A204.1 (cell line): Measurements from ENCODE around the gene ANAPC10.
"Not testable (repeated sequence)": the region's sequence is repeated elsewhere in the genome, so short reads cannot be mapped to it uniquely, and the experiment has no call there.

Experiments used
- FAIRE-seq: peaks from 2 replicates; lab custom pipeline; 2012; peaks lifted over from hg19 to GRCh38; lab: Jason Lieb, UNC

The ANAPC10 gene

DNA sequence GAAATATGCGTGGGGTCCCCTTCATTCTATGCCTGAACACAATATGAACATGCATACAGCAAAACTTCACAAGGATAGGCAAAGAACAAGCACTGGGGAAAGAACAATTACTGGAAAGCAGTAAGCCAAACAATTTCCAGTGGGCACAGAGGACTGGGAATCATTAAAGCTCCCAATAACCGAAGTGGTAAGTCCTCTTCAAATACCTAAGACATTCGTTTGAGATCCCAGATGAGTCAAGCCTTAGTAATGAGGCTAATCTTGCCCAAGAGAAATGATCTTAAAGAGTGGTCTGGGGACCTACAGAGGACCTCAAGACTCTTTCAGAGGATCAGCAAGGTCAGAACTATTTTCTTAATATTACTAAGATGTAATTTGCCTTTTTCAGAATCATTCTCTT is 28.6 kb downstream of the ANAPC10 start:
- FAIRE-seq, result no peak

DNA sequence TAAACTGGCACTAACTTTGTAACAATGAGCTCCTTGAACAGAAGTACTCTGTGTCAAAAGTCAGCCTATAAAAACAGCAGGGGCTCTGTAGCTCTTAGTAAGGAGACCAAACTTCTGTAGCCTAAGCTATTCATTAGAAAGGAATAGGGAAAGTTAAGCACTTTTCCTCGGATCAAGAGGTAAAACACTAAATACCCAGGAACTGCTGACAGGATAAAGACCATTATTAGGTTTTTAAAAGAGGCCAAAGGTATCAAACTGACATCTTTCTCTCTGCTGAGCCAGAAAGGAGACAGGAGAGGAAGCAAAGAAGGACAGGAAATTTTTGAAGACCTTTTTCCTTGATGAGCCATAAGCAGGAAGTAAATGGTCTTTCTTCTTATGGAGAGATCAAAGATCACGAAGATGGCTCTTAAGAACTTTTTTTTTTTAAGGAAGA is 31.9 kb downstream of the ANAPC10 start:
- FAIRE-seq, result no peak

DNA sequence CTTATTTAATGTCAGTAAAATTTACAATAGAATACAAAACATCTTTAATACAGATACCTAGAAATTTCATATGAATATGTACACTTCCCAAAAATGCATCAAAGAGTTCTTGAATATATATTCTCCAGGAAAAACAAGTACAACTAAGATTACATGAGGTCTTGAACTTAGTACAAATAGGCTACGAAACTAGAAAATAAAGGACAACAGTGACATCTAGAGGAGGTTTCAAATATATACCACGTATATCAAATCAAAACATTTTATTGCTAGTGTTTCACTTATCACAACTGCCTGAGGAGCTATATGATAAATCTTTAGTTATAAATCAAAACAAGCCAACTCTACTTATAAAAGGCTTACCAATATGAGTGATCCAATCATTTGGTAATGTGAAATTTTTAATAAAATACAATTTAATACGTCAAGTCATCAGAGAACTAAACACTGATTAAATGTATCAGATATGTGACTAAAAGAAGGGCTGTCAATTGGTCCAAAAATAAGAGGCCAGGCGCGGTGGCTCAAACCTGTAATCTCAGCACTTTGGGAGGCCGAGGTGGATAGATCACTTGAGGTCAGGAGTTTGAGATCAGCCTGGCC is 36.6 kb downstream of the ANAPC10 start:
- FAIRE-seq, result peak; percentile 99

DNA sequence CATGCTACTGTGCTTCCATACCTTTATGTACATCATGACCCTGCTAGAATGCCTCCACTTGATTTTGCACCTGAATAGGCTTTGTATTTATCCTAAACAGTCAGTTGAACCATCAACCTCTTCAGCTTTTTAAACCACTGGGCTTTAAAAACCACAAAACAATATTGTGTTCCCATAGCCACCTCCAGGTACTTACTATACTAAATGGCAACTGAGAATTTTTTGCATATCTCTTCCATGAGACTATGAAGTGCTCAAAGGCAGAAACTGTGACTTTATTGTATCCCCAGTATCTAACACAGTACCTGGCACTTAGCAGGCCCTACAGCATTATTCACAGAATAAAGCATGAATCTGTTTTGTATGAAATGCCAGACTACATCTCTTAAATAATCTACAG is 39.7 kb downstream of the ANAPC10 start:
- no peak for FAIRE-seq

DNA sequence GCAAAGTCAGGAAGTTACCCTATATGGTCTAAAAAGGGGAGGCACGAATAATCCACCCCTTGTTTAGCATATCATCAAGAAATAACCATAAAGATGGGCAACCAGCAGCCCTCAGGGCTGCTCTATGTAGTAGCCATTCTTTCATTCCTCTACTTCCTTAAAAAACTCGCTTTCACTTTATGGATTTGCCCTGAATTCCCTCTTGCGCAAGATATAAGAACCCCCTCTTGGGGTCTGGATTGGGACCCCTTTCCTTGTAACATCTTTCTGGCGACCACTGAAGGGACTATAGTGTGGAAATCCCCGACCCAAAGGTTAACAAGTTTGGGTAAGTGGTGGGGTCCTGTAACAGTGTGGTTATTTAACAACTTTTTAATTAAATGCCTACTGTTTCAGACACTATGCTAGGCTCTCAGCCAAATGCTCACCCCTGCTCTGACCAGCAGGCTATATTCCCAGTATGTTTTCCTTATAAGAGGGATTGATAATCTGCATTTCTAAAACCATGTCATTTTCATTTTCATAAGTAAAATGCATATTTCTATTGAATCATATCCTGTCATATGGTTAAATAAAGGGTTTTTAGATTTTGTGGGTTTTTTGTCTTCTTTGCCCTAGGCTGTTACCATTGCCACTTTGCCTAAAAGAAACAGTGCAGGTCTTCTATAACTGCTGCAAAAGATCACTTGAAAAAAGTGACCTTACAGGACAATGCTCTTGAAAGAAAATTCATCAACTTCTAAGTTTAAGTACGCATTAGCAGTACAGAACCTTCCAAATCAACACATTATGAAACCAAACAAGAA is 41.5 kb downstream of the ANAPC10 start:
- FAIRE-seq, result no peak

DNA sequence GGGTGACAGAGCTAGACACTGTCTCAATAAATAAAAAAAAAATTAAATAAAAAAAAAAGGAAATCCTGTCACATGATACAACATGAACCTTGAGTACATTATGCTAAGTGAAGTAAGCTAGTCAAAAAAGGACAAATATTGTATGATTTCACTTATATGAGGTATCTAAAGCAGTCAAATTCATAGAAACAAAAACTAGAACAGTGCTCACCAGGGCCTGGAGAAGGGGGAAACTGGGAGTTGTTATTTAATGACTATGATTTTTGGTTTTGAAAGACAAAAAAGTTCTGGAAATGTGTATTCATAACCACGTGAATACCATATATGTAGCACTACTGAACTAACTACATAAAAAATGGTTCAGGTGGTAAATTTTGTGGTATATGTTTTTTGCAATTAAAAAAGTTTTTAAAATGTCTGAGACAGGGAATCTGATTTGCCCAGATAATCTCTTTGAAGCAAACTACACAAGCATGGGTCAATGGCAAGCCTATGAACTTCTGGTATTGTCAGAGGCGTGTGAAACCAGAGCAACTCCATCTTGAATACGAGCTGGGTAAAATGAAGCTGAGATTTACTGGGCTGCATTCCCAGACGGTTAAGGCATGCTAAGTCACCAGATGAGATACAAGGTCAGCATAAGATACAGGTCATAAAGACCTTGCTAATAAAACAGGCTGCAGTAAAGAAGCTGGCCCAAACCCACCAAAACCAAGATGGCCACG is 42.3 kb downstream of the ANAPC10 start:
- FAIRE-seq, result no peak

DNA sequence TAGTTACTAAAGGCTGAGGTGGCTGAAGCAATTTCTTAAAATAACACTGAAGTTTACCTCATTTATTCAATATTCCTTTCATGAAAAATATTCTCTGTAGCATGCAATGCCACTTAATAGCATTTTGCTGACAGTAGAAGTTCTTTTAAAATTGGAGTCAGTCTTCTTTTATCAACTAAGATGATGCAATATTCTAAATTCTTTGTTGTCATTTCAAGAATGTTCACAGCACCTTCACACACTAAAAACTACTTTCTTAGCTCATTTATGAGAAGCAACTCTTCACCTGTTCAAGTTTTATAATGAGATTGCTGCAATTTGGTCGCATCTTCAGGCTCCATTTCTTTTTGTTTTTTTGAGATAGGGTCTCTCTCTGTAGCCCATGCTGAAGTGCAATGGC is 48.8 kb downstream of the ANAPC10 start:
- no peak for FAIRE-seq

DNA sequence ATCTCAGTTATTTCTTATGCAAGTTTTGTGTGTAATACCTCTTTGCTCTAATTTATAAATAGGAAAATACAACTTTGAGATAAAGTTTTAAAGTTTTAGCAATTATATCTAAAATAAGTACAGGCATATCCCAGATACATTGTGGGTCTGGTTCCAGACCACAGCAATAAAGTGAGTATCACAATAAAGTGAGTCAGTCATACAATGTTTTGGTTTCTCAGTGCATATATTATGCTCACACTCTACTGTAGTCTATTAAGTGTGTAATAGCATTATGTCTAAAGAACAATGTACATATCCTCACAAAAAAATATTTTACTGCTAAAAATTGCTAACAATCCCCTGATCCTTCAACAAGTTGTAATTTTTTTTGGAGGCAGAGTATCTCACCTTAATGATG is 49.2 kb downstream of the ANAPC10 start:
- FAIRE-seq, result no peak

DNA sequence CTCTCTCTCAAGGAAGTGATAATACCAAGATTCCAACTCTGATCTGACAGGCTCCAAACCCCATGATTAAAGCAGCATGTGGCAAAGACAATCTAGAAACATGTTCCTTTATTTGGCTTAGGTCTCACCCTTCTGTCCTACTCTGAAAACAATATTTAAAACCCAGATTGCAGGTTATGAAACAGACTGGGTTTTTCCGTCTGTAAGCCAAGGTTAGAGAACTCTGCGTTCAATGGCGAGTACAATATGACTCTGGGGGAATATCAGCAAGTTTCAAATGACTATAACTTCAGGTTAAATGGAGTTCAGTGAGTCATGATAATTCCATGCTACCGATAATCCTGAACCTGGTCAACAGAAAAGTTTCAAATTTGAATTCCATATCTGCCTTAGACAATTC is 50.8 kb downstream of the ANAPC10 start:
- FAIRE-seq, result no peak

DNA sequence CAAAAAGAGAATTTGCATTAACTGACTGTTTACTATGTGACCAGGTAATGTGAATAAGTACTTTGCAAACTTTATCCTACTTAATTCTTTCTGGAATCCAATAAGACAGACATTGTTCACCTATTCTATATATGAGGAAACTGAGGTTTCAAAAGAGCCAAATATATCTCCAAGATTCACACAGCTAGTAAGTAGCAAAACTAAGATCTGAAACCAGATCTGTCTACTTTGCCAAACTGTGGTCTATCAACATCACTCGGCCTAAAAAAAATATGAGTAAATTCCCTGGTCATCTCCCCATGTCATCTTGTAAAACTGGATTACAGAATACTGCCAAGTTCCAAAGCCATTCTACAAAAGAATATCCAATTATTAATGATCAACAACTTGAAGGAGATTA is 52.8 kb downstream of the ANAPC10 start:
- no peak for FAIRE-seq

DNA sequence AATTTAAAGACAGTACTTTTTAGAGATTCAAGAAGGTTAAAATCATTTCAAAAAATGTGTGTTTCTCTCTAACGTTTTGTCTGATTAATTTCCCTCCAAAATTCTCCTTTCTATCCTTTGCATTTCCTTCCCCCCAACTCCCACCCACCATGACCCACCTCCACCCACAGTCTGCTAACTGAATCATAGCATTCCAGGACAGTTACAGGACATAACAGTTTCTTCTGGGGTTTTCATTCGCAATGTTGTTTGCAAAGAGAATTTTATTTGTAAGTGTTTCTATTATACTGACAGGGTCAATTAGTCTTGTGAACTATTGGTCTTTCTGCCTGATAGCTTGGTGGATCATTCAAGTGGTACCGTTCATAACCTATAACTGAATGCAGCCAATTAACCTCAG is 53.7 kb downstream of the ANAPC10 start:
- no peak for FAIRE-seq

DNA sequence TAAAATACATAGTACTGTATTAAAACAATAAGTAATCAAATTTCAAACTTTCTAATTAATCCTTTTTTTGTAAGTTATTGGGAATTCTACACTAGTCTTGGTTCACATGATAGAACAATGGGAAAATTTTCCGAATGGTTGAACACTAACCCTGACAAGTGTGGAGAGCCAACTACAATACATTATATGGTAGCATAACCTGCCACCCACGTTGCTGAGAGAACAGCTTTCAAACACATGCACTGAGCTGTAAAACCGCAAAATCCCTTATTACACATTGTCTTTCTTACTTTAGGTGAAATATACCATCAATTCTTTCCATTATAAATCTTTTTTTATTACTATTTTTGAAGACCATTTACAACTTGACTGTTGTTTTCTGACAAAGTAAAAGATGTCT is 54.7 kb downstream of the ANAPC10 start:
- FAIRE-seq, result peak; percentile 70

DNA sequence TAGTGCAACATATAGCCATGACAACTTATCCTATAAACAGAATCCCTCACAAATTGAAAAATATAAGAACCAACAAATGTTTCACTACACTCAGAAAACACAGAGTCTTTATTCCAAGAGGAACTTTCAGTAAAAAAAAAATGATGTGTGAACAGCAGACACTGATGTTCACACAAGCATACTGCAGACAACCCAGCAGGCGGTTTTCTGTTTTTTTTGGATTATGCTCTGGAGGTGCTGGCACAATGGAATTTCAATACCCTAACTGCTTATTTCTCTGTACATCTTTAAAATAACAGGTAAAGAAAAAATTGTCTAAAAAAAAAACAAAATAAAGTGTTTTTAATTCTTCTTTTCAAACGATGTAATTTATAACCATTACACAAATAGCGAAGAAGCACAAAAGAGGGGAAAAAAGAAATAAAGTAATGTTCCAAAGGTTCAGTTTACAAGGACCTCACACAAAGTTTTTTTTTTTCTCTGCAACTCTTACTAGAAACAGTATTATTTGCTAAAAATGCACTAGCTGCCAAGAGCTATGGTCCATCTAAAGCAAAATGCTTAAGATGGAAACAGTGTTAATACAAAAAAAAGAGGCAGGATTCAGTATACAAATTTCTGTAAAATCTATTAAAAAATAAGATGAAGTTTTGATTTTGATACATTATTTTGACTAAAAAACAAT is 55.3 kb downstream of the ANAPC10 start:
- no peak for FAIRE-seq

DNA sequence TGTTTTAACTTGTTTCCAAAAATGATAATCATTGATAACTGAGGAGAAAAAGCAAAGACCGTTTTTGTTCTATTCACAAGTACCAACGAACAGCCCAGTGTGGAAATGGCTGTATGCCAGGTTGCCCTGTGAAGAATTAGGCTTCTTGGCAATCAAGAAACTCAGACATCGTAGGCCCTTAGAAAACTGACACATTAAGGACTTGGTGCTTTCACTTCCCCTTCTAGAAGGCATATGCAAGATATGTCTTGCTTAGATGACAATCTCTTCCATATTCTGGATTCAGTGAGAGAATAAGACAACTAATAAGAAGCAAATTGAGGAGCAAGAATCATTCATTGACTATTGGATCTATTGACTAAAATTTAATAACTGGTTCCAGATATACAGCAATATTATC is 56.6 kb downstream of the ANAPC10 start:
- no peak for FAIRE-seq

DNA sequence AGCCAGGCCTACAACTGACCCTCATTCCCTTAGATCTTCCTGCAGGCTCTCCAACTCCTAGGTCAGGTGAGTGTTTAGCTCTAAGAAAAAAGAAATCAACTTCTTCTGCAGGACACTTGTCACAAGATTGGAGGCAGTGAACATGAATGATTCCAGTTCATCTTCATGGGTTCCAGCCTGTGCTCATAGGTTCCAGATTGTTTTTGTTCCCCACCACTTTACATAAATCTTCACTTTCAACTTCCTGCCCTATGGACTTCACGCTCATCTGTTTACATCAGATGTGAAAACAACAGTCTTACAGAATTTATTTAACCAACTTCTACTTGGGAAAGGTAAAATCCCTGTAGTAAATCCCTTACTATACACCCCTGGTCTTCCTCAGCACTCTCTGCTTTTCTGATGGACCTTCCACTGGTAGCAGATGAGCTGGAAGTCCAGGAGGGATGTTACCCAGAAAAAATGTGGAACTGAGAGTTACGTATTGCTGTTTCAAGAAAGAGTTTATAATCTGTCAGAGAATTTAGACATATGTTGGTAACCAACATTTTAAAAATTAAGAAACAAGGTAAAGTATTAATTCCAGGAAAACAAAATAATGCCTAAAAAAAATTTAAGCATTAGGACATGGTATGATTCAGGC is 62.4 kb downstream of the ANAPC10 start:
- FAIRE-seq, result no peak

DNA sequence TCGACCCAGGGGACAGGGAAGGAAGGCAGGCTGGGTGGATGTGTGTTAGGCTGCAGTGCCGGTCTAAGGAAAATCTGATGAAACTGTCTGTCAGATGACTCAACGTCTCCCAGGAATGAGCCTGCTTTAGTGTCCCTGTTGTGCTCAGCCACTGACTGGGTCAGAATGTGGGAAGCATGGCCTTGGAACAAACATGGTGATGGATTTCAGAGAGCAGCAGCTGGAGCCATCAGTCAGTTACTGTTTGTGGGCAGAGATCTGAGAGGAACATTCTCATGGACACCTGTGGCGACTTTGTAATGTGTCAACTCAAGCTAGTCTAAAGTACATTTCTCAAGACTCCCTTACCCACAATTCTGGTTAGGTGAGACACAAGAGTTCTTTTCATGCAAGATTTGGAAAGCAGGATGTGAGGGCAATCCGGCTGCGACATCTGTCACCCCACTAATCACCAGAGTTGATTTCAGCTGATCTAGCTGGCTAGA is 63.2 kb downstream of the ANAPC10 start:
- no peak for FAIRE-seq

DNA sequence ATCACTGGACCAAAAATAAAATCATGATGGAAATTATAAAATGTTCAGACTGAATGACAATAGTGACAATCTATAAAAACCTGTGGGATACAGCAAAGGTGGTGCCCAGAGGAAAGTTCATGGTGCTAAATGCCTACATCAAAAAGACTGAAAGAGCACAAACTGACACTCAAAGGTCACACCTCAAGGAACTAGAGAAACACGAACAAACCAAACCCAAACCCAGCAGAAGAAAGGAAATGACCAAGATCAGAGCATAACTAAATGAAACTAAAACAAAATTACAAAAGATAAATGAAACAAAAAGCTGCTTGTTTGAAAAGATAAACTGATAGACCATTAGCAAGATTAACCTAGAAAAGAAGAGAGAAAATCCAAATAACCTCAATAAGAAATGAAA is 78.7 kb downstream of the ANAPC10 start:
- no peak for FAIRE-seq

DNA sequence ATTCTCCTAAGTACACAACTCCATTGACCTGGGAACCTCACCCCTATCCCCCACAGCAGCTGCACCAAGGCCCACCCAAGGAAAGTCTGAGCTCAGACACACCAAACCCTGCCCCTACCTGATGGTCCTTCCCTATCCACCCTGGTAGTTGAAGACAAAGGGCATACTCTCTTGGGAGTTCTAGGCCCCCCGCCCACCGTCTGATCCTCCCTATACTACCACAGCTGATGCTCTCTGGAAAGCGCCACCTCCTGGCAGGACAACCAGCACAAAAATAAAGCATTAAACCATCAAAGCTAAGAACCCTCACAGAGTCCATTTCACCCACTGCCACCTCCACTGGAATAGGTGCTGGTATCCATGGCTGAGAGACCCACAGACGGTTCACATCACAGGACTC is 83.6 kb downstream of the ANAPC10 start:
- no peak for FAIRE-seq

DNA sequence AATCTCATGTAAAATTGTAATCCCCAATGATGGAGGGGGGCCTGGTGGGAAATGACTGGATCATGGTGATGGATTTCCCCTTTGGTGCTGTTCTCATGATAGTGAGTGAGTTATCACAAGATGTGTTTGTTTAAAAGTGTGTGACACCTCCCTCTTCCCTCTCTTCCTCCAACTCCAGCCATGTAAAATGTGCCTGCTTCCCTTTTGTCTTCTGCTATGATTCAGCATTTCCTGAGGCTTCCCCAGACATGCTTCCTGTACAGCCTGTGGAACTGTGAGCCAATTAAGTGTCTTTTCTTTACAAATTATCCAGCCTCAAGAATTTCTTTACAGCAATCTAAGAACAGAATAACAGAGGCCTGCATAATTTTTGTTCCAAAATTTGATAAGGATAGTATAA is 85.2 kb downstream of the ANAPC10 start:
- FAIRE-seq, result no peak

DNA sequence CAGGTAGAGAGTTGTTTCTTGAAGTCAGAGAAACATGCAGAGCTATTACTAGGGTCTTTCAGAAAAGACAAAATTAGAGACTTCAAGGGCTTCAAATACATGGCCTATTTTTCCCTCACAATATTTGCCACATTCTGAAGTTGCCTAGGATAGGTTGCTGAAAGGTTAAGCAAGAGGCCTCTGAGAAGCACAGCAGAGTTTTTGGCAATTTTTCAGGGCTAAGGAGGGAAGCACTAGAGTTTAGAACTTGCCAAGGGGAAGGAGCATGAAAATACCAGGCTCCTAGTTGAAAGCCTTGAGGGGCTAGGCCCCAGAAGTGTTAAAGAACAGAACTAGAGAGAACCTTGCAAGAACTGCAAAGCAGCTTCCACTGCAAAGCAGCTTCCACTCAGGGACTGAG is 86.4 kb downstream of the ANAPC10 start:
- no peak for FAIRE-seq

DNA sequence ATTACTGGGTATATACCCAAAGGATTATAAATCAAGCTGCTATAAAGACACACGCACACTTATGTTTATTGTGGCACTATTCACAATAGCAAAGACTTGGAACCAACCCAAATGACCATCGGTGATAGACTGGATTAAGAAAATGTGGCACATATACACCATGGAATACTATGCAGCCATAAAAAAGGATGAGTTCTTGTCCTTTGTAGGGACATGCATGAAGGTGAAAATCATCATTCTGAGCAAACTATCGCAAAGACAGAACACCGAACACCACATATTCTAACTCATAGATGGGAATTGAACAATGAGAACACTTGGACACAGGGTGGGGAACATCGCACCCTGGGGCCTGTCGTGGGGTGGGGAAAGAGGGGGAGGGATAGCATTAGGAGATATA is 87.7 kb downstream of the ANAPC10 start:
- FAIRE-seq, result not testable (repeated sequence)

DNA sequence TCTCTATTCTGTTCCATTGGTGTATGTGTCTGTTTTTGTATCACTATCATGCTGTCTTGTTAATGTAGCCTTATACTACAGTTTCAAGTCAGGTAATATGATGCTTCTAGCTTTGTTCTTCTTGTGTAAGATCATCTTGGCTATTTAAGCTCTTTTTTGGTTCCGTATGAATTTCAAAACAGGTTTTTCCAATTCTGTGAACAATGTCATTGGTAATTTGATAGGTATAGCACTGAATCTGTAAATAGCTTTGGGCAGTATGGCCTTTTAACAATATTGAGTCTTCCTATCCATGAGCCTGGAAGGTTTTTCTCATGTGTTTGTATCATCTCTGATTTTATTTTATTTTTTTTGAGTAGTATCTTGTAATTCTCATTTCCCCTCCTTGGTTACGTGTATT is 94.3 kb downstream of the ANAPC10 start:
- FAIRE-seq, result no peak
